Cardiac fibroblast (primary cell): ENCODE data around the gene CENPB.
A peak's percentile ranks its signal among the peaks of the same experiment; 100 is the strongest.

Experiments used
- DNase-seq, 2 donors: peaks; one replicate each; pipeline versions ENCODE4 v3.0.0 to v3.0.0-alpha.2; 2010; ENCODE audit warnings: low read depth in 2 of 2
- H3K4me3 ChIP-seq, 2 donors: replicated peaks in 1 of 2; 1 replicate in 1 of 2; 2 replicates in 1 of 2; pipeline ENCODE4 v1.5.1; 2011; ENCODE audit warnings: low read depth in 2 of 2, low read length in 2 of 2, mild to moderate bottlenecking in 2 of 2, moderate library complexity in 1 of 2
- CTCF ChIP-seq: IDR thresholded peaks from one replicate; pipeline ENCODE4 v1.5.1; 2011; ENCODE audit warnings: low read depth, mild to moderate bottlenecking, low read length, inconsistent platforms

Gene CENPB

GRCh38 chr20:3766422-3767109 lies 20.0 kb downstream of the CENPB start:
- TF ChIP-seq CTCF = no peak
- no peak for DNase-seq

GRCh38 chr20:3765171-3765882 lies 21.2 kb downstream of the CENPB start:
- TF ChIP-seq CTCF = no peak

More at GRCh38 chr20:3766422-3767109, 20.0 kb downstream of the CENPB start:
- H3K4me3 ChIP-seq = peak overlapping the region; percentile 73 to 78

GRCh38 chr20:3764659-3765058 lies 21.9 kb downstream of the CENPB start:
- no peak overlapping the region for H3K4me3 ChIP-seq
- no peak for DNase-seq
- no peak for TF ChIP-seq CTCF

More at GRCh38 chr20:3765171-3765882, 21.2 kb downstream of the CENPB start:
- no peak for DNase-seq
- no peak overlapping the region for H3K4me3 ChIP-seq

- H3K4me3 ChIP-seq = no peak overlapping the region
- DNase-seq = no peak
- no peak for TF ChIP-seq CTCF
Observed at GRCh38 chr20:3763671-3764601, 22.6 kb downstream of the CENPB start.

GRCh38 chr20:3760655-3761348 lies 25.7 kb downstream of the CENPB start:
- no peak for DNase-seq
- no peak overlapping the region for H3K4me3 ChIP-seq
- TF ChIP-seq CTCF = no peak

GRCh38 chr20:3759884-3760283 lies 26.7 kb downstream of the CENPB start:
- no peak overlapping the region for H3K4me3 ChIP-seq
- no peak for TF ChIP-seq CTCF
- DNase-seq = no peak
